Inferior parietal cortex (tissue), 1 donor: ENCODE measurements around the gene MBP.

Experiments
- DNase-seq: peaks from one replicate; pipeline ENCODE4 v3.0.0-alpha.2; 2016; ENCODE audit errors: extremely low spot score

MBP gene

DNA sequence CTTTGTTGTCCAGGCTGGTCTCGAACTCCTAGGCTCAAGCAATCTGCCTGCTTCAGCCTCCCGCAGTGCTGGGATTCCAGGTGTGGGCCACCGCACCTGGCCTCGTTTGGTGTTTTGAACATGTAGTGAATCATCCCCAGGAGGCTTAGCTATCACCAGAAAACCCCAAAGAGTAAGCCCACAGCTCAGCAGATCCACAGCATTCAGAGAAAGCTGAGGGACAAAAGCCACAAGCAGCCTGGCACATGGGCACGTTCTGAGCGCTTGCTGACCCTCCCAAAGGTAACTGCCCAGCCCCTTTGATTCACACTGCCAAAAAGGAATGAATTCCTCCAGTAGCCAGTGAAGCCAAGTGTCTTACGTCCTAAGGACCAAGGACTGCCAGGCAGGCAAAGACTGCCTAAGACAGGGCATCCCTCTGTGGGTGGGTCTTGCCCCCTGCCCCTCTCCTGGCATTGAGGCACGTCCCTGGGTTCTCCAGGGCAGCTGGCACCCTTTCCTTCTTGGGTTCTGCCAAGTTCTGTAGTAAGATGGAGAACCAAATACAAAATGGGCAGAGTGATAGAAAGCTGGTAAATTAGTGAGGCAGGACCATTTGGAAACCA lies 31.7 kb downstream of the MBP start:
- no peak for DNase-seq

DNA sequence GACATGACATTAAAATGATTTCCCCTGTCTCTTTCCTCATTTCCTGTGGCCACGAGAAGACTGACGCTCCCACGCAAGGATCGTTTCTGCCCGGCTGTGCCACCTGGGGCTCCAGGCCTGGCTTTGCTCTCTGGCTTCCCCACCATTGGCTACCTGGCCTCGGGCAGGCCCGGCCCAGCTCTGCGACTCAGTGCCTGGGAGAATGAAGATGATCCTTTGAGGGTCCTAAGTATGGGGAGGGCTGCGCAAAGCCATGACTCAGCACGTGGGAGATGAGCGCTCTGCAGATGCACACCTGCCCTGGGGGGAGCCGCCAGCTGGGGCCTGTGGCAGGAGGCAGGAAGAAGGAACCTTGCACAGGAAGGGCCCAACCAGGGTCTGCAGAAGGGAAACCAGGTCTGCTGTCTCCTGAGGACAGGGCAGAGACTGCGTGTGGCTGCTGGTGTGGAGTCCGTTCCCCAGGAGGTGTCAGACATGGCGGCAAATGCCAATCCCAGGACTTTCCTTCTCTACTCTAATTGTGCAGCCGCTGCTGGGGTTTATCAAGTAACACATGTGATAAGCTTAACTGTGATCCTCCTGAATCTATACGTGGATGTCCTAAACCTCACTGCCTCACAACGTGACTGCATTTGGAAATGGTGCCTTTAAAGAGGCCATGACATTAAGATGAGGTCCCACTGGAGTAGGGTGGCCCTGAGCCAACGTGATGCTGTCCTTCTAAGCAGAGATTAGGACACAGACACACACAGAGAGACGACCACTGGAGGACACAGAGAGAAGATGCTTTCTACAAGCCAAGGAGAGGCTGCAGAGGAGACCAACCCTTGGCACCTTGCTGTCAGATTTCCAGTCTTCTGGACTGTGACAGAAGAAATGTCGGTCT lies 32.9 kb downstream of the MBP start:
- no peak for DNase-seq

DNA sequence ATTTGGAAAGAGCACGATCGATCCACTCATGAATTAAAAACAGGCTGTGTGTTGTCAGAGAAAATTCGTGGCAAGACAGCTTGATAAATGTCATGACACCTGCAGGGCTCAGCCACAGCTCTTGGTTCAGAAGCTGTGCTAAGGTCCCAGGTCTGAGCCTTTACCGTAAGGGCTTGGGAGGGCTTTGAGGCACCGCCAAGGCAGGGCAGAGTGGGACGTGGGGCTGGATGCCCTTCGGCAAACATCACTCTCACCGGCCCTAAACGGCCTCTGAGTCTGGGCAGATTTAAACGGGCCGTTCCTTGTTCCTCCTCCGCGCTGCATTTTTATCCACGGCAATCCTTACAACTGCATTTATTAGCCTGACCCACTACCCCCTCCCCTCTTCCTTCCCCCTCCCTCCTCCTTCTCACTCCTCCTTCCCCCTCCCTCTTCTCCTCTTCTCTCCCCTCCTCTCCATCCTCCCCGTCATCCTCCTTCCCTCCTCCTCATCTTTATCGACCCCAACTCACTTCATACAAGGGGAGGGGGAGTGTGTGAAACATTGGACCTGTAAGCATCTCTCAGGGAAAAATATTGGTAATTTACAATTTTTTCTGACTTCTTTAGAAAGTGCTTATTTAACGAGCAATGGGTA lies 33.9 kb downstream of the MBP start:
- no peak for DNase-seq

DNA sequence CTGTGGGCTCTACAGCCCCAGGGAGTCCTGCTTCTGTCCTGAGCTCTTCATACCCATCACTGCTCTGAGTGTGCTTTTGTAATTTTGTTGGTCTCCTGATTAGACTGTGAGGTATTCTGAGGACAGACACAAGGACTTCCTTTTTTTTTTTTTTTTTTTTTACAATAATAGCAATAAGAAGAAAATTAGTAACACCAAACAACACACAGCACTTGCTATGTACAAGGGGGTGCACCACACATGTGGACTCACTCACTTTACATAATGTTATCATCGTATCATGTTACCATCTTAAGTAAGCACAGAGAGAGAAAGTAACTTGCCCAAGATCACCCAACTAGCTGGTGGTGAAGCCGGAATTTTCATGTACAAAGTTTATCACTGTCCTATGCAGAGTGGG lies 34.6 kb downstream of the MBP start:
- no peak for DNase-seq

DNA sequence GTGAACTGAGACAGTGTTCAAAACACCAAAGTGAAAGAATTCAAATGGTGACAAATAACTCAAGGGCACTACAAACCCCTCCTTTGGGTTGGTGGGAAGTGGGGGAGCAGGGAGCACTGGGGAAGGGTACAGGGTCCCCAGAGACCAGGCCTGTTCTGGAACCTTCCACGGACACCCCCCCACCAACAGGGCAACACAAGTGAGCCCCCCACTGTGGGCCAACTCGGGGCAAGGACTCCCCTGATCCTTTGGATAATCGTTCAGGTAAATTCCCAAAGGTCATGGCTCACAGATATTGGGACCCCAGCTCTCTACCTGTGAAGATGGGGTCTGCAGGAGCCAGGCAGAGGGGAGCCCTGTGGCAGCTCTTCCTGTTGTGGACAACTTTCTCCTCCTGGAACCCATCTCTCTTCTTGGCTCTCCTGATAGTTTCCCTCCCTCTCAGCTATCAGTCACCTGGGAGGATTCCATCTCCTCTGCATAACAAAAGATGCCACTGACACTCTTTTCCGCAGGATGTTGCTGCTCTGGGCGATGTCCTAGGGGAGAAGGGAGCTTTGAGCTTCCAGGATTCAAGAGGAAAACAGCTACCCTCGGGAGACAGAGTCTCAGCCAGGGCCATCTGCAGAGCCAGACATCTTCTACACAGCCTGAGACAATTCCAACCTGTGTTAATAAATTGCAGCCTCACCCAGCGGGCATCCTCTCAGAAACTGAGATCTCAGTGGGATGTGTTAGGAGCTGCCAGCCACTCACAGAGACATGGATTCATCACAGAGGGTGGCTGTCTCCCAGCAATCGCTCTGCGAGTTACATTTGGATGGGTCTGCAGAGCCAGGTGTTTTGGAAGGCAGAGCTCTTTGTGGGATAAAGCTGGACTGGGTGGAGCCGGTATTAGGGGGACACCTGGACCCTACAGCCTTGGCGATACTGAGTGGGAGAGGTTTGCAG lies 35.4 kb downstream of the MBP start:
- no peak for DNase-seq

DNA sequence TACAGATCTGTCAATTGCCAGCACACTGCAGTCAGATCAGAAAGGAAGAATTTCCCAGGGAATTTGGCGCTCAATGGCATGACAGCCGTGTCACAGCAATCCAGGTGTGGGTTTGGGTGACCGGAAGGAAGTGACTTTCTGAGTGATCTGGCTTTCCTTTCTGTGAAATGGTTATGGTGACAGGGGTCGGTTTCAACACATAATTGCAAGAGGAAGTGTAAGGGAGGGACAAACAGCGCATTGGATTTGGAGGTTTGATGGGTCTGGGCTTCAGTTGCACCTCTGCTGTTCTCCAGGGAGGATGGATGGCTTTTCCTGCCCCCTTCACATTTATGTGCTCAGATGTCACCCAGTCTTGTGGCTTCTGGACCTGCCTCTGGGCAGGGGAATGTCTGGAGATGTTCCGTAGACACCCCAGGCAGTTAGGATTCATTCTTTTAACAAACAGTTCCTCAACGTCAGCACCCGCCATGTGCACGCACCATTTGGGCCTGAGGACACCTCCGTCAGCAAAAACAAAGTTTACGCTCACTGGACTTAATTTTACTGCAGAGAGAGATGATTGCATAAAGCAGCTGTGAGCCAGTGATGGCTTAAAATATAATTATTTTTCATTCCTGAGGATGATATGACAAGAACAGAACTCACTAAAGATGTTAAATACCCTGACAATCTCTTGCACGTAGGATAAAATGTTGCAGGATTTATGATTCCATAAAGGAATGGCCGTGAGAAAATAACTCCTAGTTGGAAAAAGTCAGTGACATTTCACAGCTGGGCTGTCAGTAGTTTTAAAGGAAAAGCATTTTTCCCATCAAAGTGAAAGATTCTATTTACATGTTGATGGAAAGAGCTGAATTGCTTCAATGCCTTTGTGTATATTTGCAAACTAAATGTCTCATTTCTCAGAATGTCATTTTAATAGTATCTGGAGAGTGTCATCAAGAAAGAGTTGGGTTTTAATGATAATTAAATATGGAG lies 36.9 kb downstream of the MBP start:
- no peak for DNase-seq

DNA sequence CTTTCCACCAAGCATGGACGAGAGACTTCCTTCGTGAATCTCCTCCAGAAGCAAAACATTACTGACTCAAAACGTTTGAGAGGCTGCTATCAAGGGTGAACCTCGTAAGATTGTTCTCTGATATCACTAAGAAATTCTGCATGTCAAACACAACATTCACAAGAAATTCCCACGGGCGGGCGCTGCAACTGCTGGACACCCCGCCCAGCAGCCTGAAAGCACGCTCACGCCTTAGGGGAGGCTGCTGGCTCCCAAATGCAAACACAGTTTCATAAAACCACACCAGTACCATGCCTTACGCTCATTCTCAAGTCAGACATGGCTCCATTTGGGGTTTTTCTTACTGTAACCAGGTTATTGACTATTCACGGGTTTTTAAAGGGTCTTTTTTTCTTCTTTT lies 39.0 kb downstream of the MBP start:
- DNase-seq = no peak

DNA sequence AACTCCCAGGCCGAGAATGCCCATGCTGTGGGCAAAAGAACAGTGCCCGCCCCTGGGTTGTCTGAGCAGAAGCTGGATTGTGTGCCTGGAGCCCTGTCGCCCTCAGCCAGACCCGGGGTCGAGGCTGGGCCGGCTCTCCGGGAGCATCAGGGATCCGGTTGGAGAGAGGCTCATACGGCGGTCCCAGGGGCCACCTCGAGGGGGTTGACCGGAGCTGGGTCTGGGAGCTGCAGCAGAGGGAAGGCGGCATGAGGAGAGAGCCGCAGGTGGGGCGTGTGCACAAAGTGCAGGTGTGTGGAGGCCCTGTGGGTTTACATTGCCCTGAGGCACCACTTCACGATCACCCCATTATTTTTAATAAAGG lies 39.5 kb downstream of the MBP start:
- no peak for DNase-seq

DNA sequence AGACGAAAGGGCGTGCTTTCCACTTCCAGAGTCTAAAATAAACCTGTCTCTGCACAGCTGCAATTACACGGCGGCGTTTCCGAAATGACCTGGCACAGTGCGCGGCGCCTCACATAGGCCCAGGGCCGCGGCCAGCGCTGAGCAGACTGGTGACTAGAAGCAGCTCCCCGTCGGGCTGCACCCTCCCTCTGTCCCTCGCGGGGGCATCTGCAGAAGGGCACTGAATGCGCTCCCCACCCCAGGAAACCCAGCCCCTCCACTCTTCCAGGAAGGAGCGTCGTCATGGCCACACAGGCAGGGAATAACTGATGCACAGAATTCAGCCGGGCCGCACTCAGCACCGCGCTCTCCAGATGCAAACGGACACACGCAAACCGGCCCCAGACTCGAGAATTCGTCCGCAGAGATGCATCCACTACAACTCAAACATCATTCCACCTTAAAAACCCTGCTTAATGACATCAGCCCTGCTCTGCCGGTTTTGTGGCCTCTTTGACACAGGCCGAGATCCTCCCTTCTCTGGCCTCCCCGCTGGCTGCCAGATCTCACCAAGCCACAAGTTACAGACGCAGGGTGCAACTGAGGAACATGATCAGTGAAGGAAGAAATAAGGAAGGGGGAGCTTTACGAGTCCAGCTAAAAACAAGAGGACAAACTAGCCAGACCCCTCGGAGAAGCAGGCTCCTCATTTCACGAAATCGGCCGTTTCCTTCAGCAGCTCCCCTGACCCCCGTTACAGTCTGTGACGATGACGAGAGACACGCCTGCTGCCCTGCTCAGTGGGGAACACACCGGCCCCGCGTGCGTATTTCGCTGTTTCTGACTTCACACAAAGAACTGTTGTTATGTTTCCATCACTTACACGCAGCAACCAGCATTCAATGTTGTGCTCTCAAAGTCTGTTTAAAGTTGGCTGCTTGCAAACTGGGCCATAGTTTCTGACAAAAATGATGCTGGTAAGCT lies 40.2 kb downstream of the MBP start:
- DNase-seq = no peak

DNA sequence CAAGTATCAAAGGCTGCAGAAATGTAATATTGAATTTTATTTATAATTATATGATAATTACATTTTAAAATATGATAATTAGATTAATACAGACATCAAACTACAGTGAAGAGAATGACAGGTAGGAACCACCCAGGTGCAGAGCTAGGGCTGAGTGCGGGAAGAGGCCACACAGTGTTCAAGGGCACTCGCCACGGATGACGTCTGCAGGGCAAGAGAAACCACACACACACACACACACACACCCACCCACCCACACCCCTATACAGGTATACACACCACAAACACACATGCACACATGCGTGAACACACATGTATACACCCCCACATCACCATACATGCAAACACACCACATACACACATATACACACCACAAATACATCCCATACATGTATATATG lies 41.2 kb downstream of the MBP start:
- no peak for DNase-seq

DNA sequence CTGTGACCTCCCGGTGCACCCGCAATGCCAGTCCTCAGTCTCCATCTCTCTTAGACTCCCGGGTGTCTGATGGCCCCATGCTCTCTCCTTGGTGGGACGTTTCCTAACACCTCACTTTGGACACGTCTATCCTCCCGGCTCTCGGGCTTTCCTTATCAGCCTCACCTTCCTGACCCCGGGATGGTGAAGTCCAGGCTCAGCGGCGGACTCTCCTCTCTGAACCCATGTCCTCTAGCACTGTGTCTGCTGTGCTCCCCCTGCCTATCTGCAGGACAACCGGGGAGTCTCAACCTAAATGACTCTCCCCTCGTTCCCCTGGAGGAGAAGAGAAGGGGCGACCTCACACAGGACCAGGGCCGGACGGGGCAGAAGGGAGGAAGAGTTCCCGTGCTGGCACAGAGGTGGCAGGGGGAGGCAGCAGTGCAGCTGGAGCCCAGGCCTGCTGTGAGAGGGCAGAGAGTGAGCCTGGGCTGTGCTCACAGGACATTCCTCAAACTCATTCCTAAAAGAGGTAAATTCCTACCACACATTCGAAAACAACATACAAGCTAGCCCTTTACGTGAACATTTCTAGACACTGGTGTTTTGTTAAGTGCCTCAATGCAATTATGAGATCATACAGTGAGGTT lies 41.9 kb downstream of the MBP start:
- no peak for DNase-seq

DNA sequence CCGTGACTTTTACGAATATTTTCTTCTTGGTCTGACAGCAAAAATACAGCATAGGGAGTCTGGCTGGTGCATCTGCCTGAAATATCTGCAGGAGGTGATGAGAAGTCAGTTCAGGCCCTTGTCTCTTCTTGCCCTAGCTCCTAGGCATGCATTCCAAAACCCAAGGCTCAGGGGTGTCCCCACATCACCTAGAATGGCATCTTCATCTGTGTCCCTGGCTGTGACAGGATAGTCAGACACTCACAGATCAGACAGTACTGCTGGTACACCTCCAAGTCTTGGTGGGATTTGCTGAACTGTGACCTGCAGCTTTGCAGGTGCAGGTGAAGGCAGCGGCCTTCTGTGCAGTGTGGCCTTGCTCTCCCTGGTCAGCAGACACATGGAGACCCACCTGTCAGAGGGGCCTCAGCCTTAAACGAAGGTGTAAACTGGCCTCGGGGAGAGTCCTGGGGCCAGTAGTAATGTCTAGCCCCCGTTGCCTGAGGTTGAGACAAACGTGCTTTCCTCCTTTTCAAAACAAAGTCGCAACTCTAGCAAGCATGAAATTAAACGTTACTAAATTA lies 42.8 kb downstream of the MBP start:
- no peak for DNase-seq

DNA sequence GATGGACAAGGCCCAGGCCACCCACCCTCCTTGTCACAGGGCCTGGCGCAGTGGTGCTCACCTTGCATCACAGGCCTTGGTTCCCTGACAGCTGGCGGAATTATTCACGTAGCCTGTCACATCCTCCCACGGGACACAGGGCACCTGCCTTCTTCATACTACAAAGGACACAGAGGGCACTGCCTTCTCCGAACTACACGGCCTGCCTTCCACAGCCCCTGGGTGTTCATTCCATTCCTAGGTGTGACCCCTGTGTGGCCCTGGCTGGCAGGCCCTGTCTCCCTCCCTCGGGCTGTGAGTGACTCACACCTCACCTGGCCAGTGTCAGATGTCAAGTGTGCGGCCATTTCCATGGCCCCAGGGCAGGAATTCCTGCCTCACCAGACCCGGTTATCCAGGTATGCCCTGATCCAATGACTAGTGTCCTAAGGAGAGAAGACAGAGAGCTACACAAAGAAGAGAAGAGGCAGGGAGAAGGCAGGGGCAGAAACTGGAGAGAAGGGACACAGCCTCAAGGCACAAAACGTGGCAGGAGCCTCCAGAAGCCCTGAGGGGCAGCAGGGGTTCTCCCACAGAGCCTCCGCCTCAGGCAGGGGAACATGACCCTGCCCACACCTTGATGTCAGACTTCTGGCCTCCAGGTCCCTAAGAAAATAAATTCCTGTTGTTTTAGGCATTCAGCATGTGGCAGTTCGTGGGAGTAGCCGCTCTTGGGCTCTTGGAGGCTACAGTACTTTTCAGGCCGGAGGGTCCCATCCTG lies 43.4 kb downstream of the MBP start:
- no peak for DNase-seq

DNA sequence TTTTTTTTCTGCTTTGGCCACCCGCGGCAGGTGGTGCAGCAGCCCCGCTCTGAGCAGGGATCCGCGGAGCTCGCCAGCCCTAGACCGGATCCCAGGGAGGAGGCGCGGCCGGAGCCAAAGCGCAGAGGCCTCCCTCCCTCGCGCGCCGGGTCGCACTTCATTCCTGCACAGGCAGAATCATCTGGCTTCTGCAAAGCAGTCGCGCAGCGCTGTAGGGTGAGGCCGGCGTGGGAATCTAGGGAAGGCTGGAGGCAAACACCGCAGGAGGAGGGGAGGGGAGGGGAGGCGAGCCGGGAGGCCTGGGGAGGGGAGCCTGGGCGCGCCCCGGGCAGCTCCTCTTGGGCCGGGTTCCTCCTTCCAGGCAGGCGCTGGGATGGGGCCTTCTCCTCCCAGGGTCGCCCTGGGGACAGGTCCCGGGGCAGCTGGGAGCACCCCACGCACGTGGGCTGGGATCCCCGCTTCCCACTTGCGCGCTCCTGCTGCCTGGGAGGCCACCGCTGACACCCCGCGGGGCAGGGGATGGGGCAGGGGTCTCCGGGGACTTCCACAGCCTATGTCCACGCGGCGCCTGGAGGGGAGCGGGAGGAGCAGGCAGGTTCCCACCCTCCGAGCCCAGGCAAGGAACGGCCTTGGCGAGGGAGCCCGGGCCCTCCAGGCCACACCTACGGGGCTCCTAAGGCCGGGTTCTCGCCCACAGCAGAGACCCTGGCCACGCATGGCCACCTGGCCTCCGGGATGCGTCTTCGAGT lies 45.0 kb downstream of the MBP start:
- DNase-seq = peak; percentile 43

DNA sequence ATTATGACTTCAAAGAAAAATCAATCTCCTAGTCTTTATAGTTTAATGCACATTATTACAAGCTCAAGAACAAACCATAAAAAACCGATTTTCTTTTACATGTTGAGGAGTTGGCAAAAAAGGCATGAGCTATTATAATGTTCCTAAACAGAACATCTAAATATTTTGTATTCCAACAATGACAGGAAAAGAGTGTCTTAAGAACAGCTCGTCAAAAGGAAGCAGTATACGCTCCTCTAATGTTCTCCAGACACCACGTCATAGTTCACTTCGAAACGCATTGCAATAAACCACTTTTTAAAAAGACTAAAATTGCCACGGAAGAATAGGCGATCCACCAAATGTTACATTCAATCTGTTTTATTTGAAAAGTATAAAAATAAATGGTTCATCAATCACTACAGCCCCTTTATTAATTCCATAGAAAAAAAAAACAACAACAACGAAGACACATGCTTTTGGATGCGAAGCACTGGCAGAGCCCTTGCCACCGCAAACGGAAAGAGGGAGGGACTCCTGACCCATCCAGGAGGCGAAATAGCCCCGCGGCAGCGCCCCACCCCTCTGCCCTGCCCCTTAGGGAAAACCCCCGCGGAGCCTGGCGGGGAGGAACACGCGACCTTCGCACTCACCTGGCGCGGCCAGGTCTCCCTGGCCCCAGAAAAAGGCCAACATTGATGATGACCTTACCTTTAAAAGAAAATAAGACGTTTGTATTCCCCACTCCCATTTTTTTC lies 45.8 kb downstream of the MBP start:
- DNase-seq = no peak

DNA sequence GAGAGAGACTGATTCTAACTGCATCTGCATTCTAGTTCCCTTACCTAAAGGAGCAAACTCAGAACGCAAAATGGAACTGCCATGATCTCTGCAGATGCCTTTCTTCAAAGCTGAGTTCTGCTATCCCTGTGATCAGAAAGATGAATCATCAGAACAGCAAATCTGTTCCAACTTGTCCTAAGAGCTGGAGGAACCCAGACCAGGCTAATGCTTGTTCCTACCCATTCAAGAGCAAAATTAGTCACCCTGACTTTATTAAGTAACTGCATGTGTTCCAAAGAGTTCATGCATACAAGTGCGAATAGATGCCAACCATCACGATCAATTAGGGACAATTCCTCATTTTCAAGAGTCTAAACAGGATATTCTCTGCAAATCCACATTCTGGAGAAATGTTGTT lies 46.5 kb downstream of the MBP start:
- peak; percentile 63 for DNase-seq

DNA sequence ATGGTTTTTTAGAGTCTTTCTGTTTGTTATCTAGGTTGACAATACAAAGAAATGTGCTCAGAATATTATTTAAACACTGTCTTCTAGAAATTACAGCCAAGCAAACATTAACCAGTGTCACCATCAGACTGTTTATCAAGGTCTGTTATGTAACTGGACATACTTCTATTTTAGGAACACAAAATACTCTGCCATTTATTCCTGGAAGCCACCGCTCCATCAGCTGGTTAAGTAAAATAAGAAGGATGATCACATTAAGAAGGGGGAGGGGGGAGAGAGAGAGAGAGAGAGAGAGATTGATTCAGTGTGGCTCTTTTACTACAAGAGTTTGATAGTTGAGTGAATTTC lies 47.9 kb downstream of the MBP start:
- DNase-seq = peak; percentile 42
